K562 (cell line): ENCODE results near the gene NDUFA5.

Experiments used
- CHD4 ChIP-seq: fragments of 200-600 bp; sonication (generic); IDR thresholded peaks from 3 replicates; pipeline ENCODE4 v1.6.1; 2012; ENCODE audit warnings: low read depth, mild to moderate bottlenecking, mixed read lengths, low read length, inconsistent platforms; ENCODE audit not compliant: insufficient read depth, insufficient replicate concordance, poor library complexity, severe bottlenecking
- ELF1 ChIP-seq: fragments of 200-800 bp; sonication (Bioruptor generic); IDR thresholded peaks from 2 replicates; pipeline ENCODE4 v1.6.1; 2016; ENCODE audit warnings: missing genetic modification characterization, missing compliant biosample characterization
- NR3C1 ChIP-seq: sonication (generic); formaldehyde crosslinking; IDR thresholded peaks from 2 replicates; pipeline ENCODE4 v1.8.1; 2022; ENCODE audit warnings: missing genetic modification reagents
- RFX5 ChIP-seq: IDR thresholded peaks from 2 replicates; pipeline ENCODE4 v1.6.1; 2011; ENCODE audit warnings: low read depth, mild to moderate bottlenecking, improper control_type of control experiment, low read length
- TAF1 ChIP-seq: IDR thresholded peaks from 2 replicates; pipeline ENCODE4 v1.6.1; 2011; ENCODE audit warnings: mild to moderate bottlenecking, low read length, moderate library complexity; ENCODE audit not compliant: insufficient read depth, control insufficient read depth, severe bottlenecking; ENCODE audit errors: extremely low read depth
- TGIF2 ChIP-seq: sonication (generic); formaldehyde crosslinking; IDR thresholded peaks from 2 replicates; pipeline ENCODE4 v1.8.1; 2022; ENCODE audit warnings: mild to moderate bottlenecking, missing genetic modification reagents, moderate library complexity
- ZNF217 ChIP-seq: sonication (generic); formaldehyde crosslinking; IDR thresholded peaks from 2 replicates; pipeline ENCODE4 v1.8.0; 2022; ENCODE audit warnings: mild to moderate bottlenecking, missing genetic modification reagents
- ZNF274 ChIP-seq: IDR thresholded peaks from 2 replicates; pipeline ENCODE4 v1.6.1; 2011; ENCODE audit warnings: low read depth, mild to moderate bottlenecking, low read length, moderate library complexity, borderline replicate concordance
- TF ChIP-seq, protein P1 (sequence below): fragments of 450-650 bp; IDR thresholded peaks from 2 replicates; pipeline ENCODE4 v1.6.1; 2018; ENCODE audit not compliant: partially characterized antibody
- TF ChIP-seq, protein P2 (sequence below), 3 experiments: IDR thresholded peaks in 2 of 3; conservative IDR thresholded peaks in 1 of 3; 2 replicates each; pipeline ENCODE4 v1.5.1; 2011 to 2012; ENCODE audit warnings: low read length in 3 of 3, mild to moderate bottlenecking in 3 of 3, control low read depth in 2 of 3, improper control_type of control experiment in 1 of 3, inconsistent platforms in 1 of 3, low read depth in 1 of 3, mixed read lengths in 1 of 3, moderate library complexity in 1 of 3; ENCODE audit not compliant: insufficient read depth in 2 of 3

DNA sequence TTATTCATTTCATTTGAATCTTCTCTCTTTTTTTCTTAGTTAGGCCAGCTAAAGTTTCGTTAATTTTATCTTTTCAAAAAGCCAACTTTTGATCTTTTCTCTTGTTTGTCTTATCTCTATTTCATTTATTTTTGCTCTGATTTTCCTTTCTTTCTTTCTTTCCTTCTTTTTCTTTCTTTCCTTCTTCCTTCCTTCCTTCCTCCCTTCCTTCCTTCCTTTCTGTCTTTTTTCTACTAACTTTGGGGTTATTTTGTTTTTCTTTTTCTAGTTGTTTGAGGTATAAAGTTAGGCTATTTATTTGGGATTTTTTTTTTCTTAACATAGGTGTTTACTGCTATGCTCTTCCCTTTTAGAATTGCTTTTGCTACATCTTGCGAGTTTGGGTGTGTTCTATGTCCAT lies 30.8 kb upstream of the NDUFA5 start:
- TF ChIP-seq ELF1 (no peak), ZNF274 (no peak), TAF1 (no peak), NR3C1 (CRISPR knock-in tag) (no peak), ZNF217 (CRISPR knock-in tag) (no peak), CHD4 (no peak), TGIF2 (no peak), RFX5 (no peak)
- TF ChIP-seq, protein P1, sequence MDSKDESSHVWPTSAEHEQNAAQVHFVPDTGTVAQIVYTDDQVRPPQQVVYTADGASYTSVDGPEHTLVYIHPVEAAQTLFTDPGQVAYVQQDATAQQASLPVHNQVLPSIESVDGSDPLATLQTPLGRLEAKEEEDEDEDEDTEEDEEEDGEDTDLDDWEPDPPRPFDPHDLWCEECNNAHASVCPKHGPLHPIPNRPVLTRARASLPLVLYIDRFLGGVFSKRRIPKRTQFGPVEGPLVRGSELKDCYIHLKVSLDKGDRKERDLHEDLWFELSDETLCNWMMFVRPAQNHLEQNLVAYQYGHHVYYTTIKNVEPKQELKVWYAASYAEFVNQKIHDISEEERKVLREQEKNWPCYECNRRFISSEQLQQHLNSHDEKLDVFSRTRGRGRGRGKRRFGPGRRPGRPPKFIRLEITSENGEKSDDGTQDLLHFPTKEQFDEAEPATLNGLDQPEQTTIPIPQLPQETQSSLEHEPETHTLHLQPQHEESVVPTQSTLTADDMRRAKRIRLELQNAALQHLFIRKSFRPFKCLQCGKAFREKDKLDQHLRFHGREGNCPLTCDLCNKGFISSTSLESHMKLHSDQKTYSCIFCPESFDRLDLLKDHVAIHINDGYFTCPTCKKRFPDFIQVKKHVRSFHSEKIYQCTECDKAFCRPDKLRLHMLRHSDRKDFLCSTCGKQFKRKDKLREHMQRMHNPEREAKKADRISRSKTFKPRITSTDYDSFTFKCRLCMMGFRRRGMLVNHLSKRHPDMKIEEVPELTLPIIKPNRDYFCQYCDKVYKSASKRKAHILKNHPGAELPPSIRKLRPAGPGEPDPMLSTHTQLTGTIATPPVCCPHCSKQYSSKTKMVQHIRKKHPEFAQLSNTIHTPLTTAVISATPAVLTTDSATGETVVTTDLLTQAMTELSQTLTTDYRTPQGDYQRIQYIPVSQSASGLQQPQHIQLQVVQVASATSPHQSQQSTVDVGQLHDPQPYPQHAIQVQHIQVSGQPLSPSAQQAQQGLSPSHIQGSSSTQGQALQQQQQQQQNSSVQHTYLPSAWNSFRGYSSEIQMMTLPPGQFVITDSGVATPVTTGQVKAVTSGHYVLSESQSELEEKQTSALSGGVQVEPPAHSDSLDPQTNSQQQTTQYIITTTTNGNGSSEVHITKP: no peak
- TF ChIP-seq, protein P2, sequence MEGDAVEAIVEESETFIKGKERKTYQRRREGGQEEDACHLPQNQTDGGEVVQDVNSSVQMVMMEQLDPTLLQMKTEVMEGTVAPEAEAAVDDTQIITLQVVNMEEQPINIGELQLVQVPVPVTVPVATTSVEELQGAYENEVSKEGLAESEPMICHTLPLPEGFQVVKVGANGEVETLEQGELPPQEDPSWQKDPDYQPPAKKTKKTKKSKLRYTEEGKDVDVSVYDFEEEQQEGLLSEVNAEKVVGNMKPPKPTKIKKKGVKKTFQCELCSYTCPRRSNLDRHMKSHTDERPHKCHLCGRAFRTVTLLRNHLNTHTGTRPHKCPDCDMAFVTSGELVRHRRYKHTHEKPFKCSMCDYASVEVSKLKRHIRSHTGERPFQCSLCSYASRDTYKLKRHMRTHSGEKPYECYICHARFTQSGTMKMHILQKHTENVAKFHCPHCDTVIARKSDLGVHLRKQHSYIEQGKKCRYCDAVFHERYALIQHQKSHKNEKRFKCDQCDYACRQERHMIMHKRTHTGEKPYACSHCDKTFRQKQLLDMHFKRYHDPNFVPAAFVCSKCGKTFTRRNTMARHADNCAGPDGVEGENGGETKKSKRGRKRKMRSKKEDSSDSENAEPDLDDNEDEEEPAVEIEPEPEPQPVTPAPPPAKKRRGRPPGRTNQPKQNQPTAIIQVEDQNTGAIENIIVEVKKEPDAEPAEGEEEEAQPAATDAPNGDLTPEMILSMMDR (IDR thresholded peaks at IDR 0.05 in 2 of 3, conservative IDR thresholded peaks at IDR 0.05 in 1 of 3; ENCODE audit: insufficient read depth in 2 of 3, low read depth in 1 of 3, low read length in 3 of 3): no peak
